Myometrial cell (primary cell): ENCODE results near the gene GPR61. TPM values are rescaled to one million over a fixed set of nuclear protein-coding genes. Genes with fewer than 3 reads are reported as not detected.

Source experiments
- total RNA-seq: library from RNA; depleted of rRNA; stranded (reverse); fragments of >200 nt; gene quantifications from 2 replicates; pipeline ENCODE4 v1.2.3, GENCODE V29; 2015

Gene GPR61, protein sequence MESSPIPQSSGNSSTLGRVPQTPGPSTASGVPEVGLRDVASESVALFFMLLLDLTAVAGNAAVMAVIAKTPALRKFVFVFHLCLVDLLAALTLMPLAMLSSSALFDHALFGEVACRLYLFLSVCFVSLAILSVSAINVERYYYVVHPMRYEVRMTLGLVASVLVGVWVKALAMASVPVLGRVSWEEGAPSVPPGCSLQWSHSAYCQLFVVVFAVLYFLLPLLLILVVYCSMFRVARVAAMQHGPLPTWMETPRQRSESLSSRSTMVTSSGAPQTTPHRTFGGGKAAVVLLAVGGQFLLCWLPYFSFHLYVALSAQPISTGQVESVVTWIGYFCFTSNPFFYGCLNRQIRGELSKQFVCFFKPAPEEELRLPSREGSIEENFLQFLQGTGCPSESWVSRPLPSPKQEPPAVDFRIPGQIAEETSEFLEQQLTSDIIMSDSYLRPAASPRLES
- not detected in 2 replicates for total RNA-seq

DNA sequence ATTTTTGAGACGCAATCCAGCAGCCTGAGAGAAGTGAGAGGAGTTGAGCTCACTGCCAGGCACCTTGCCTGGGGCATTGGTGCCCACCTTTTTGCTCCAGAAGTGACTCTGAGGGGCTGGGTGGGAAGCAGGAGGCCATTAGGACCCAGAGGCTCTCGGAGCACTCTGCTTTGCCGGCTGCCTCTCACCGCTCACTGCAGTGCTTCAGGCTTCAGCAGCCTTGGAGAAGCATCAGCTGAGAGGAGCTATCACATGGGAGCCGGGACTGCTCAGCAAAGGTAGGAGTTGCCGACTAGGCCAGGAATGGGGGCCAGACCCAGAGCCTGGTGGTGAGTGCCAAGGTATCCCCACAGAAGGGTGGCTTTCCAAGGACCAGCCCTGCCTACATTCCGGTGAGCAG, at the start of gene GPR61:
Gene GPR61, plus strand, starts transcription at position 197 of the 400 bp plus-strand sequence. CDS start 3,151 bp downstream, outside the sequence.

DNA sequence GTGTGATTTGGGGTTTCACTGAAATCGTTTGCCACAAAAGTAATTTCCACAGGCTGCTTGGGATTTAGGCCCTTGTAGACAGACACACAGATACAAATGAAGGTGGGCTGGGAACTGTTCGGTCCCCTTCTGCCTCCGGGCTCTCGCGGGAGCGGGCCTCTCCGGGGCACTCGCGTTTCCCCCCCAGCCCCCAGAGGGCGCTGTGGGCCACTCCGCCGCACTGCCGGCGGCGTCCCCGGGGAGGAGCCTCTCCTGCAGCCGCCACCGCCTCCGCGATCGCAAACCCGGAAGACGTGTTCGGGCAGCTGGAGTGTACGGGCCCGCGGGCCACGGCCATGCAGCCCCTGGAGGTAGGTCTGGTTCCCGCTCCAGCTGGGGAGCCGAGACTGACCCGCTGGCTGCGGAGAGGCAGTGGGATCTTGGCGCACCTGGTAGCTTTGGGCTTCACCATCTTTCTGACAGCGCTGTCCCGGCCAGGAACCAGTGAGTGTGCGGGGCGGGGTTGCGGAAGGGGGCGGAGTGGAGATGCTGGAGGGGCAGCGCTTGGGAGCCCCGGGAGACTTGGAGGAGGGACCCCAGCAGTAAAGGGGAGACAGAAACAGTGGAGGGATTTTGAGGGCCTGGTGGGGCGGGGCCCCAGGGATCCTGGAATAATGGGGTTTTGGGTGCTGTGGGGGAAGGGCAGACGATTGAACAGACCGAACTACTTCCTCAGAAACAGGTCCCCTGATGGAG, 45.7 kb upstream of the GPR61 start, which contains the start of gene CYB561D1:
Gene CYB561D1, plus strand, starts transcription at position 290 of the 735 bp plus-strand sequence. Its CDS starts 46 bp downstream, at position 336.

GRCh38 chr1:109509176-109510134, 30.2 kb upstream of the GPR61 start, which contains the start of gene AMIGO1:
AMIGO1 (minus strand) TSS chr1:109509727; CDS start chr1:109508912, 815 bp downstream.

GRCh38 chr1:109548321-109549267, 8.9 kb downstream of the GPR61 start, which contains the start of gene GNAI3:
GNAI3 (plus strand) TSS chr1:109548615; CDS start chr1:109548721, 106 bp downstream.

Other genes with a start within 250 kb of the GPR61 start
- gene MYBPHL, start 232.9 kb upstream of the GPR61 start, total RNA-seq, result not detected in 2 replicates
- 9.2 and 10.8 TPM in 2 replicates for gene SORT1, start 142.0 kb upstream of the GPR61 start, total RNA-seq
- 60.3 and 61.0 TPM in 2 replicates for gene PSMA5, start 113.4 kb upstream of the GPR61 start, total RNA-seq
- 0.53 and 1.7 TPM in 2 replicates for gene SYPL2, start 73.3 kb upstream of the GPR61 start, total RNA-seq
- 3.0 and 4.0 TPM in 2 replicates for gene ATXN7L2, start 56.0 kb upstream of the GPR61 start, total RNA-seq
- gene CYB561D1, start 45.8 kb upstream of the GPR61 start, total RNA-seq, result 5.5 and 6.1 TPM in 2 replicates
- 0.58 and 0.89 TPM in 2 replicates for gene AMIGO1, start 30.1 kb upstream of the GPR61 start, total RNA-seq
- gene GNAI3, start 8.7 kb downstream of the GPR61 start, total RNA-seq, result 11.2 and 13.1 TPM in 2 replicates
- gene GNAT2, start 79.7 kb downstream of the GPR61 start, total RNA-seq, result under 0.01 and 0.89 TPM in 2 replicates
- 79.3 and 98.5 TPM in 2 replicates for gene AMPD2, start 80.0 kb downstream of the GPR61 start, total RNA-seq
- 23.7 and 37.8 TPM in 2 replicates for gene GSTM4, start 116.2 kb downstream of the GPR61 start, total RNA-seq
- gene GSTM2, start 128.2 kb downstream of the GPR61 start, total RNA-seq, result 19.3 and 22.0 TPM in 2 replicates
- gene GSTM1, start 147.9 kb downstream of the GPR61 start, total RNA-seq, result 31.0 and 32.3 TPM in 2 replicates
- 2.9 and 8.5 TPM in 2 replicates for gene GSTM5, start 172.4 kb downstream of the GPR61 start, total RNA-seq
- gene GSTM3, start 201.2 kb downstream of the GPR61 start, total RNA-seq, result 47.9 and 50.7 TPM in 2 replicates
- not detected in 2 replicates for gene EPS8L3, start 224.1 kb downstream of the GPR61 start, total RNA-seq